DND-41 (cell line): Measurements from ENCODE around the gene OSTC.

Experiments used
- CTCF ChIP-seq: IDR thresholded peaks from 2 replicates; pipeline ENCODE4 v1.5.1; 2012; ENCODE audit warnings: borderline replicate concordance, low read length, moderate library complexity, mild to moderate bottlenecking; ENCODE audit not compliant: poor library complexity, severe bottlenecking; ENCODE audit errors: extremely low read depth
- EZH2 ChIP-seq: IDR thresholded peaks from 3 replicates; pipeline ENCODE4 v1.6.1; 2012; ENCODE audit warnings: borderline replicate concordance, low read depth, mild to moderate bottlenecking, moderate library complexity, low read length, inconsistent platforms; ENCODE audit not compliant: severe bottlenecking

DNA sequence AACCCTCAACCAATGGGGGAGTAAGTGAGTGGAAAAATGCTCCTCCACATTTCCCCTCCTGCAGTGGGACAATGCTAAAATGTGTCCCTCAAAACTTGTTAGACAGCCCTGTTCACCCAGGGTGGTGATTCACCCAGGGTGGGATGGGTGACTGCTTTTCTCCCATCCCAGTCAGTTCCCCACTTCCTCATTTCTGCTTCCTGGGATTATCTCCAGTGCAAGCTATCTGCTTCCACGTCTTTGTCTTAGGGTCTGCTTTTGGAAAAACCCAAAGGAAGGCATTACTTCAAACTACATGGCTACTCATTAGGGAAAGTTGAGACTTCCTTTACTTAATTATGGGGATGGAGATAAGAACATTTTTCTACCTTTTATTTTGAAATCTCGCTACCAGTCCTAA lies 67.0 kb downstream of the OSTC start:
- no peak for TF ChIP-seq CTCF
- no peak for TF ChIP-seq EZH2
